Loucy (cell line): ENCODE measurements around the gene ATP6V0D1.

Source experiments
- CTCF ChIP-seq: fragments of 200-600 bp; sonication (generic); conservative IDR thresholded peaks from 2 replicates; pipeline ENCODE4 v1.5.1; 2014; ENCODE audit warnings: mild to moderate bottlenecking, antibody characterized with exemption, low read length
- EZH2phosphoT487 ChIP-seq: fragments of 200-600 bp; IDR thresholded peaks from 2 replicates; pipeline ENCODE4 v1.6.1; 2018; ENCODE audit warnings: antibody characterized with exemption, mild to moderate bottlenecking, moderate library complexity, borderline replicate concordance

DNA sequence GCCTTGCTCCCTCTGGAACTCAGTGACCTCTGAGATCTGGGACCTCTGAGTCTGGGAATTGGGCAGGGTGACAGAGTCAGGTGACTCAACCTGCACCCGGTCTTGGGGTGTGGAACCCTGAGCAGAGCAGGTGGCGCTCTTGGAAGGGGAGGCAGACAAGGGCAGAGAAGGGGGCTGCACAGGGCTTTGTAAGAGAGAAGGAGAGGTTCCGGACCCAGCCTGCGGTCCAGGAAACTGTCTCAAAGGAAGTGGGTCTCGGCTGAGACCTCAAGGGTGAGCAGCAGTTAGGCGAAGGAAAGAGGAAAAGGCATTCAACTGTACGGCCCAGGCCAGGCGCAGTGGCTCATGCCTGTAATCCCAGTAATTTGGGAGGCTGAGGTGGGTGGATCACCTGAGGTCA is 37.7 kb upstream of the ATP6V0D1 start:
- no peak for TF ChIP-seq CTCF
- no peak for TF ChIP-seq EZH2phosphoT487
